ENCODE measurements around the gene IL4R. TPM values are rescaled to one million over a fixed set of nuclear protein-coding genes. Genes with fewer than 3 reads are reported as not detected.
"Not testable (repeated sequence)": the region's sequence is repeated elsewhere in the genome, so short reads cannot be mapped to it uniquely, and the experiment has no call there.

The IL4R gene
- total and polyA plus RNA-seq, 2 donors (not counting 1 experiment from before 2014, with no cell fraction given): 17.1 to 23.6 TPM

DNA sequence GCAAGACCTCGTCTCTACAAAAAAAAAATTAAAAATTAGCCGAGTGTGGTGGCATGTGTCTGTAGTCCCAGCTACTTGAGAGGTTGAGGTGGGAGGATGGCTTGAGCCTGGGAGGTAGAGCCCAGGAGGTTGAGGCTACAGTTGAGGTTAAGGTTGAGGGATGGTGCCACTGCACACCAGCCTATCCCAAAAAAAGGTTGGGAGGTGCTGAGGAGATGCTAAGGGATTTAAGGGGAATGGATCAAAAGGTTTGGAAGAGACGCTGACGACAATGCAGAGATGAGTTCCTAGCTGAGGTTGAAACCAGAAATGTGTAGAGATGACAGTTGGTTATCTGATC lies 40.5 kb upstream of the IL4R start:
- H3K27ac ChIP-seq (ENCODE audit: insufficient read depth, low read length): no peak overlapping the region
- H3K4me2 ChIP-seq (ENCODE audit: extremely low read depth, insufficient read depth, low read length): no peak overlapping the region
- H2AFZ ChIP-seq (ENCODE audit: low read length): no peak overlapping the region
- H3K27me3 ChIP-seq (ENCODE audit: control insufficient read depth, insufficient read depth, low read length): no peaks in the 10 kb centered on the region
- H3K36me3 ChIP-seq (ENCODE audit: control insufficient read depth, insufficient read depth, low read length): no peaks in the 10 kb centered on the region
- TF ChIP-seq, protein P1, sequence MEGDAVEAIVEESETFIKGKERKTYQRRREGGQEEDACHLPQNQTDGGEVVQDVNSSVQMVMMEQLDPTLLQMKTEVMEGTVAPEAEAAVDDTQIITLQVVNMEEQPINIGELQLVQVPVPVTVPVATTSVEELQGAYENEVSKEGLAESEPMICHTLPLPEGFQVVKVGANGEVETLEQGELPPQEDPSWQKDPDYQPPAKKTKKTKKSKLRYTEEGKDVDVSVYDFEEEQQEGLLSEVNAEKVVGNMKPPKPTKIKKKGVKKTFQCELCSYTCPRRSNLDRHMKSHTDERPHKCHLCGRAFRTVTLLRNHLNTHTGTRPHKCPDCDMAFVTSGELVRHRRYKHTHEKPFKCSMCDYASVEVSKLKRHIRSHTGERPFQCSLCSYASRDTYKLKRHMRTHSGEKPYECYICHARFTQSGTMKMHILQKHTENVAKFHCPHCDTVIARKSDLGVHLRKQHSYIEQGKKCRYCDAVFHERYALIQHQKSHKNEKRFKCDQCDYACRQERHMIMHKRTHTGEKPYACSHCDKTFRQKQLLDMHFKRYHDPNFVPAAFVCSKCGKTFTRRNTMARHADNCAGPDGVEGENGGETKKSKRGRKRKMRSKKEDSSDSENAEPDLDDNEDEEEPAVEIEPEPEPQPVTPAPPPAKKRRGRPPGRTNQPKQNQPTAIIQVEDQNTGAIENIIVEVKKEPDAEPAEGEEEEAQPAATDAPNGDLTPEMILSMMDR (conservative IDR thresholded peaks at IDR 0.05 in 1 of 2, IDR thresholded peaks at IDR 0.05 in 1 of 2; ENCODE audit: low read depth in 1 of 2, low read length in 2 of 2): no peak
- no peak for TF ChIP-seq EZH2 (IDR thresholded peaks at IDR 0.05; ENCODE audit: low read length, missing control alignments)
- no peaks in the 10 kb centered on the region for H4K20me1 ChIP-seq (ENCODE audit: control insufficient read depth, extremely low read depth, insufficient read depth, low read length)
- no peak overlapping the region for H3K9ac ChIP-seq (ENCODE audit: insufficient read depth, low read length)
- DNase-seq (ENCODE audit: low read depth in 2 of 2): no peak
- no peaks in the 10 kb centered on the region for H3K9me3 ChIP-seq (ENCODE audit: control insufficient read depth, insufficient read depth, low read depth, low read length)
- no peaks in the 10 kb centered on the region for H3K79me2 ChIP-seq (ENCODE audit: control insufficient read depth, insufficient read depth, low read length)
- peaks cover 6% of the 10 kb centered on the region for H3K4me1 ChIP-seq (ENCODE audit: control insufficient read depth, extremely low read depth, insufficient read depth, low read length)
- H3K4me3 ChIP-seq (replicated peaks in 1 of 4; ENCODE audit: control extremely low read depth in 1 of 4, insufficient read depth in 1 of 4, low read depth in 3 of 4, low read length in 4 of 4): no peak overlapping the region

DNA sequence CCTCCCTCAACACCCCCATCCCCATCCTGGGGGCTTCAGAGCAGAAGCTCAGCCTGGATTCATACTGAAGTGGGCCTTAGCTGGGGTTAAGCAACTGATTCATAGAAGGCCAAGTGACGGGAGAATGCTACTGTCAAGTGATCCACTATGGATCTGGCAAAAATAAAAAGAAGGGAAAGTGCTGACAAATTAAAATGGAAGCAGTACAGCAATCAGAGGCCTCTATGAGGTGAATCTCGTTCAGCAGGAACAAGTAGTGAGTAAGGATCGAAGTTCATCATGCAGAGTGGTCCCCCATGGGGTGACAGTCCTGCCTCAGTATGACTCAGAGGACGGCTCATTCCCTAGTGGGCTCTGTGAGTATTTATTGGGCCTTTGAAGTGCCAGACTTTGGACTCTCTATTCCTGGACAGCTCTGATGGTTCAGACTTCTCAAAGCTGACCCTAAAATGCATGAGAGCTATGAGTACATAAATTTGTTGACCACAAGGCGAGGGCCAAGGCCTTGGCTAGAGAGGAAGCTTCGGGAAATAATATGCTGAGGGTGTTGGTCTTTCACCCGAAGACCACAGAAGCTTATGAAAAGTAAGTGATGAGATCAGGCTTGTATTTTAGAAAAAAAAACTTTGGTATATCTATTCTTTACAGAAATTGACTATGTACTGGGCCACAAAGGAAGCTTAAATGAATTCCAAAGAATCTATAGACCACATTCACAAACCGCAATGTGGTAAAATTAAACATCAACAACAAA lies 39.9 kb upstream of the IL4R start:
- H3K27ac ChIP-seq (ENCODE audit: insufficient read depth, low read length): no peak overlapping the region
- H3K4me2 ChIP-seq (ENCODE audit: extremely low read depth, insufficient read depth, low read length): no peak overlapping the region
- H2AFZ ChIP-seq (ENCODE audit: low read length): peak overlapping the region; percentile 52
- no peak overlapping the region for H3K9ac ChIP-seq (ENCODE audit: insufficient read depth, low read length)
- H3K9me3 ChIP-seq (ENCODE audit: control insufficient read depth, insufficient read depth, low read depth, low read length): no peaks in the 10 kb centered on the region
- no peak overlapping the region for H3K4me3 ChIP-seq (replicated peaks in 1 of 4; ENCODE audit: control extremely low read depth in 1 of 4, insufficient read depth in 1 of 4, low read depth in 3 of 4, low read length in 4 of 4)
- H3K79me2 ChIP-seq (ENCODE audit: control insufficient read depth, insufficient read depth, low read length): no peaks in the 10 kb centered on the region
- H3K36me3 ChIP-seq (ENCODE audit: control insufficient read depth, insufficient read depth, low read length): no peaks in the 10 kb centered on the region
- peaks cover 6% of the 10 kb centered on the region for H3K4me1 ChIP-seq (ENCODE audit: control insufficient read depth, extremely low read depth, insufficient read depth, low read length)
- TF ChIP-seq, protein P1 (conservative IDR thresholded peaks at IDR 0.05 in 1 of 2, IDR thresholded peaks at IDR 0.05 in 1 of 2; ENCODE audit: low read depth in 1 of 2, low read length in 2 of 2): no peak
- no peak for TF ChIP-seq EZH2 (IDR thresholded peaks at IDR 0.05; ENCODE audit: low read length, missing control alignments)
- no peaks in the 10 kb centered on the region for H3K27me3 ChIP-seq (ENCODE audit: control insufficient read depth, insufficient read depth, low read length)
- no peaks in the 10 kb centered on the region for H4K20me1 ChIP-seq (ENCODE audit: control insufficient read depth, extremely low read depth, insufficient read depth, low read length)
- DNase-seq (ENCODE audit: low read depth in 2 of 2): peak in 1 of 2 donors; percentile 79

DNA sequence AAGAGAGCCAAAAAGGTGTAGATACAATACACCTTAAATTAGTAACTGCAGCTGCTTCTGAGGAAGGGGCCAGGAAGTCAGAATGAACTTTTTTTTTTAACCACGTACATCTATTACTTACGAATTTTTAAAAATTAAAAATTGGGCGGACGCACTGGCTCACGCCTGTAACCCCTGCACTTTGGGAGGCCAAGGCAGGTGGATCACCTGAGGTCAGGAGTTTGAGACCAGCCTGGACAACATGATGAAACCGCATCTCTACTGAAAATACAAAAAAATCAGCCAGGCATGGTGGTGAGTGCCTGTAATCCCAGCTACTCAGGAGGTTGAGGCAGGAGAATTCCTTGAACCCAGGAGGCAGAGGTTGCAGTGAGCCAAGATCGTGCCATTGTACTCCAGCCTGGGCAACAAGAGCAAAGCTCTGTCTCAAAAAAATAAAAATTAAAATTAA lies 39.3 kb upstream of the IL4R start:
- not testable (repeated sequence) for H3K27me3 ChIP-seq (ENCODE audit: control insufficient read depth, insufficient read depth, low read length); H3K4me2 ChIP-seq (ENCODE audit: extremely low read depth, insufficient read depth, low read length); H3K4me3 ChIP-seq (replicated peaks in 1 of 4; ENCODE audit: control extremely low read depth in 1 of 4, insufficient read depth in 1 of 4, low read depth in 3 of 4, low read length in 4 of 4); H3K36me3 ChIP-seq (ENCODE audit: control insufficient read depth, insufficient read depth, low read length); H3K4me1 ChIP-seq (ENCODE audit: control insufficient read depth, extremely low read depth, insufficient read depth, low read length); H3K9me3 ChIP-seq (ENCODE audit: control insufficient read depth, insufficient read depth, low read depth, low read length); H2AFZ ChIP-seq (ENCODE audit: low read length); H3K27ac ChIP-seq (ENCODE audit: insufficient read depth, low read length); H3K9ac ChIP-seq (ENCODE audit: insufficient read depth, low read length); H4K20me1 ChIP-seq (ENCODE audit: control insufficient read depth, extremely low read depth, insufficient read depth, low read length); DNase-seq (ENCODE audit: low read depth in 2 of 2); H3K79me2 ChIP-seq (ENCODE audit: control insufficient read depth, insufficient read depth, low read length)

All from fibroblast of lung (primary cell).